Measurements from ENCODE around the gene ALDH3B1. TPM values are rescaled to one million over a fixed set of nuclear protein-coding genes. Genes with fewer than 3 reads are reported as not detected.
"Not testable (repeated sequence)": the region's sequence is repeated elsewhere in the genome, so short reads cannot be mapped to it uniquely, and the experiment has no call there.

The ALDH3B1 gene
- polyA plus RNA-seq, 1 experiment, result 24.0 TPM

DNA sequence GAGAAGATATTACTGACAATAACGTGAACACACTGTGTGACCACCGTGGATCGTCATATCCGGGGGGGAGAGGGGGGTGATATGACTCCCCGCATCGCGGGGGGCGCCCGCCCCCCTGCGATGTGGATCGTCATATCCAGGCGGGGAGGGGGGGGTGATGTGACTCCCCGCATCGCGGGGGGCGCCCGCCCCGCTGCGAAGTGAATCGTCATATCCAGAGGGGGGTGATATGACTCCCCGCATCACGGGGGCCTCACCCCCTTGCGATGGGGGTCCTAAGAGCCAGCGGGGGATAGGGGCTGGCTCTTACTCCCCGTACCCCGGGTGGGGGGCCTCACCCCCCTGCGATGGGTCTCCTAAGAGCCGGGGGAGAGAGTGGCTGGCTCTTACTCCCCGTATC is 26.2 kb upstream of the ALDH3B1 start:
- CTCF ChIA-PET, result no interaction called here
- H3K4me3 ChIP-seq (ENCODE audit: low read depth, low read length), result no peak overlapping the region

DNA sequence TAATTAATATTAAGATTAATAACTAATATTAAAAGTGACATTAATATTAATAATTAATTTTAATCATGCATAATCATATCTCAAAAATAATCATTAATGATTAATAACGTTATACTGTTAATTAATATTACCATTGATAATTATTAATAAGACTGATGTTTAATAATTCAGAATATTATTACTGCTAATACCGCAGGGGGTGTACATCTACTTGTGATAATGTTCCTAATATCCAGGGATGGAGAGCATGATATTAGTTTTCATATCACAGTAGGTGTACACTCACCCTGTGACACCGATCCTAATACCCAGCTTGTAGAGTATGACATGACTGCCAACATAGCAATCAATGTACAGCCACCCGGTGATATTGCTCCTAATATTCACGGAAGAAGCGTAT is 24.8 kb upstream of the ALDH3B1 start:
- DNase-seq (ENCODE audit: low read depth, low spot score); POLR2A ChIA-PET; H3K27ac ChIP-seq (ENCODE audit: low read depth, low read length); H3K27me3 ChIP-seq (ENCODE audit: control insufficient read depth, insufficient read depth, low read length); CTCF ChIA-PET; H3K4me3 ChIP-seq (ENCODE audit: low read depth, low read length); H3K9me3 ChIP-seq (ENCODE audit: control insufficient read depth, insufficient read depth, low read length): not testable (repeated sequence)

More for the DNA sequence above, 26.2 kb upstream of the ALDH3B1 start:
- no peaks in the 10 kb centered on the region for H3K9me3 ChIP-seq (ENCODE audit: control insufficient read depth, insufficient read depth, low read length)
- H3K27me3 ChIP-seq (ENCODE audit: control insufficient read depth, insufficient read depth, low read length), result no peaks in the 10 kb centered on the region
- TF ChIP-seq, protein P1, sequence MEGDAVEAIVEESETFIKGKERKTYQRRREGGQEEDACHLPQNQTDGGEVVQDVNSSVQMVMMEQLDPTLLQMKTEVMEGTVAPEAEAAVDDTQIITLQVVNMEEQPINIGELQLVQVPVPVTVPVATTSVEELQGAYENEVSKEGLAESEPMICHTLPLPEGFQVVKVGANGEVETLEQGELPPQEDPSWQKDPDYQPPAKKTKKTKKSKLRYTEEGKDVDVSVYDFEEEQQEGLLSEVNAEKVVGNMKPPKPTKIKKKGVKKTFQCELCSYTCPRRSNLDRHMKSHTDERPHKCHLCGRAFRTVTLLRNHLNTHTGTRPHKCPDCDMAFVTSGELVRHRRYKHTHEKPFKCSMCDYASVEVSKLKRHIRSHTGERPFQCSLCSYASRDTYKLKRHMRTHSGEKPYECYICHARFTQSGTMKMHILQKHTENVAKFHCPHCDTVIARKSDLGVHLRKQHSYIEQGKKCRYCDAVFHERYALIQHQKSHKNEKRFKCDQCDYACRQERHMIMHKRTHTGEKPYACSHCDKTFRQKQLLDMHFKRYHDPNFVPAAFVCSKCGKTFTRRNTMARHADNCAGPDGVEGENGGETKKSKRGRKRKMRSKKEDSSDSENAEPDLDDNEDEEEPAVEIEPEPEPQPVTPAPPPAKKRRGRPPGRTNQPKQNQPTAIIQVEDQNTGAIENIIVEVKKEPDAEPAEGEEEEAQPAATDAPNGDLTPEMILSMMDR (IDR thresholded peaks at IDR 0.05; ENCODE audit: low read depth, low read length), result no peak
- no peak for DNase-seq (ENCODE audit: low read depth, low spot score)
- H3K27ac ChIP-seq (ENCODE audit: low read depth, low read length), result no peak overlapping the region
- POLR2A ChIA-PET, result no interaction called here

DNA sequence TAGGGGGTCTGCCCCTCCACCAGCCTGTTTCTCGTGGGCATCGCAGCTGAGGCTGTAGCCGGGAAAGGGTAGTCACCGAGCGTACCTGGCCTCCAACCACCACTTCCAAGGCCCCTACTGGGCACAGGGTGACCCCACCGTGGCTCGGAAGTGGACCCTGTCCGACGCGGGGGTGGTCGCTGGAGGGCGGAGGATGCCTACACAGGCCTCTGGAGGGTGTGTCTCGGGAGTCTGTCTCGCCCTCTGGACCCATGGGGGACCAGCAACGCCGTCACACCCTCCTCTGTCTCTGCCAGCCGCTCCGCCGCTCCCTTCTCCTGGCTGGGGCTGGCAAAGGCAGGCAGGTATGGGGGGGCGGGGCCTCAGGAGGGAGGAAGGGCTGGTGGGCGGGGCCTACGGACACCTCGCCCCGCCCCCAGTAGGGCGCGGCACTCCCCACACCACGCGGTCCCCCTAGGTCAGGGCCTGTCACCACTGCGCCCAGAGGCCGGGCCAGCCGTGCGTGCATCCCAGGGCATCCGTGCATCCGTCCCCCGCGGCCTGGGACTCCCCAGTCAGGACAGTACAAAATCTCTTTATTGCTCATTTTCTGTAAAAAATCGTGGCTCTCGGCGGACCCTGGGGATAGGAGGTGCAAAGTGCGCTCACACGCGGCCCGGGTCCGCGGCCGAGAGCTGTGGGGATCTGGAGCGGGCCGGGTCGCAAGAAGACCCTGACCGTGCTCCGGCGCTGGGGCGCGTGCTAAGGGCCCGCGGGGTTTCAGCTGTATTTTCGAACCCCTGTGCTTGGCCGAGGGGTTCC is 19.4 kb upstream of the ALDH3B1 start:
- POLR2A ChIA-PET; H3K4me3 ChIP-seq (ENCODE audit: low read depth, low read length); H3K9me3 ChIP-seq (ENCODE audit: control insufficient read depth, insufficient read depth, low read length); H3K27me3 ChIP-seq (ENCODE audit: control insufficient read depth, insufficient read depth, low read length); H3K27ac ChIP-seq (ENCODE audit: low read depth, low read length); DNase-seq (ENCODE audit: low read depth, low spot score); CTCF ChIA-PET: not testable (repeated sequence)

DNA sequence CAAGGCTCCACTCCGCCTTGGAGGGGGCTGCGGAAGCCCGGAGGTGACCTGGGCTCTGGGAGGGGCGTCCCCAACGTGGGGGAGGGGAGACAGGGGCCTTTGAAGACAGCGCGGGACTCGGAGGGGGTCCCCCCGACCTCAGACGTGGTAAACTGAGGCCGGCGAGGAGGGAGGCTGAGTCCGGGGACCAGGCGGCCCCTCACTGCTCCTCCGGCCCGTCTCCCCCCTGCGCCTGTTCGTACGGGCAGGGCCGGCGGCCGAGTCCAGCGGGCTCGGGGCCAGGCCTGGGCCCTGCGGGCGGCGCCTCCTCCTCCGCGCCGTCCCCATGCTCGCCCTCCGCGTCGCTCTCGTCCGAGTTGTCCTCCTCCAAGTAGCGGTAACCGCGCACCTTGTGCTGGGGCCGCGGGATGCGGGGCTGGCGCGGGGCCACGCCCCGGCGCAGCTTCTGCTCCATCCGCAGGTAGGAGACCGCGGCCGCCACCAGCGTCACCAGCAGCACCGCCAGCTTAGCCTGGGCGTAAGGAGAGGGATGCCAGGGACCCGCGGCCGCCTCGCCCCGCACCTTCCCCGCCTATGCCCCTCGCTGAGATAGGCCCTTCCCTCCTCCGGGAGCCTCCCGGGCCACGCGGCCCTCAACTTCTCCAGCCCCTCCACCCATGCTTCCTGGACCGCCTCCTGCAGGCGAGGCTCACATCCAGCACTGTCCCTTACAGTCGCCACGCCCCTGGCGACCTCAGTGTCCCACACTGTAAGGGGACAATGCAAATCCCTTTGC is 18.6 kb upstream of the ALDH3B1 start:
- H3K9me3 ChIP-seq (ENCODE audit: control insufficient read depth, insufficient read depth, low read length); POLR2A ChIA-PET; H3K4me3 ChIP-seq (ENCODE audit: low read depth, low read length); H3K27me3 ChIP-seq (ENCODE audit: control insufficient read depth, insufficient read depth, low read length); H3K27ac ChIP-seq (ENCODE audit: low read depth, low read length); DNase-seq (ENCODE audit: low read depth, low spot score); CTCF ChIA-PET: not testable (repeated sequence)

DNA sequence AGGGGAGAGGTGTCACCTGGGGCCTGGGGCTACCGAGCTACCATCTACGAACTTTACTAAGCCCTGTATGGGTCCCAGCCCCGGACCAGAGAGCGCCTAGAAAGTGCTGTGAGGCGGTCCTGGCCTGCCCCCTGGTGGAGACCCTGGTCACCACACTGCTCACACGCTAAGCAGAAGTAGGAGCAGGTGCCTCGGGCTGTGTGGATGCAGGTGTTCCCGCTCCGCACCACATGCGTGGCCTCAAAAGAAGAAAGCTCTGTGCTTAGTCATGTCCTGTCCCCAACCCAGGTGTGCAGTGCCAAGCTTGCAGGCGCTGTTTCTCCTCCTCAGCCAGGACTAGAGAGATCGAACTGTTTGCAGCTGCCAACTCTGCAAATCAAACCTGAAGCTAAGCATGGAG is 16.3 kb upstream of the ALDH3B1 start:
- H3K27ac ChIP-seq (ENCODE audit: low read depth, low read length); H3K27me3 ChIP-seq (ENCODE audit: control insufficient read depth, insufficient read depth, low read length); H3K4me3 ChIP-seq (ENCODE audit: low read depth, low read length); H3K9me3 ChIP-seq (ENCODE audit: control insufficient read depth, insufficient read depth, low read length); POLR2A ChIA-PET; DNase-seq (ENCODE audit: low read depth, low spot score): not testable (repeated sequence)
- TF ChIP-seq, protein P1 (IDR thresholded peaks at IDR 0.05; ENCODE audit: low read depth, low read length), result peak; percentile 45
- CTCF ChIA-PET, result interaction anchor here (0.6 to 1.4 kb wide), 8 partner anchors 9 to 290 kb away, joined by 3 to 11 read pairs (median 4); no protein-coding TSS in a partner anchor

DNA sequence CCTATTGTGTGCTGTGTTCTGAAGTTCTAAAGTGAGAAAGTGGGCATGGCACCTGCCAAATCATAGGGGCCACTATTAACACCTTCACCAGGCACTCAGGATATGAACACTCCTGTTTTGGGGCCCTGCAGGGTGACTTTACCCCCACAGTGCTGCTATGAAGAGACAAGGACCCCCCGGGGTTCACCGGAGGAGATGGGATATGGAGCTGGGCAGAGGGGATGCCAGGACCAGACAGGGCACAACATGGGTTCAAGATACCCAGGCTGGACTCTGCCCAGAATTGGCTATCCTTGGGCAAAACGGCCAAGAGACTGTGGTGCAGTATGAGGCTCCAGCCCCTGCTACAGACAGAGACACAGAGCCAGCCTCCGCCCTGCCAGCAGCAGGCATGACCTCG is 15.7 kb upstream of the ALDH3B1 start:
- CTCF ChIA-PET, result interaction anchor here (0.6 to 1.4 kb wide), 7 partner anchors 8 to 289 kb away, joined by 3 to 11 read pairs (median 4); no protein-coding TSS in a partner anchor
- DNase-seq (ENCODE audit: low read depth, low spot score); POLR2A ChIA-PET; H3K27ac ChIP-seq (ENCODE audit: low read depth, low read length); H3K27me3 ChIP-seq (ENCODE audit: control insufficient read depth, insufficient read depth, low read length); H3K9me3 ChIP-seq (ENCODE audit: control insufficient read depth, insufficient read depth, low read length); H3K4me3 ChIP-seq (ENCODE audit: low read depth, low read length): not testable (repeated sequence)

DNA sequence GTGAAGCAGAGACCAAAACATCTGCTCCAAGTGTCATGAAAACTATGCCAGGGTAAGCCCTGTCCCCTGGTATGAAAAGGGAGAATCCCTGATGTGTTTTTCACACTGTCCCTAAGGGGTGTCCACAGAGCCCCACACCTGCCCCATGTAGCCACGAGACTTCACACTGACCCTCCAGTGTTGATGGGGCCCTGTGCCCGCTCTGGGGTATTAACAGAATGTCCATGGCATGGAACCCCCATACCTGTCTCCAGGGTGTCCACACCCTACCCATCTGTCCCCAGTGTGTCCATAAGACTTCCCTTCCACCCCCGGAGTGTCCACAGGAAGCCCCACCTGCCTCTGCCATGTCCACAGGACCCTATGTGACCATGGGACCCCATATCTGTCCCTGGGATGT is 15.0 kb upstream of the ALDH3B1 start:
- H3K4me3 ChIP-seq (ENCODE audit: low read depth, low read length); H3K27ac ChIP-seq (ENCODE audit: low read depth, low read length); POLR2A ChIA-PET; H3K27me3 ChIP-seq (ENCODE audit: control insufficient read depth, insufficient read depth, low read length); CTCF ChIA-PET; DNase-seq (ENCODE audit: low read depth, low spot score); H3K9me3 ChIP-seq (ENCODE audit: control insufficient read depth, insufficient read depth, low read length): not testable (repeated sequence)

DNA sequence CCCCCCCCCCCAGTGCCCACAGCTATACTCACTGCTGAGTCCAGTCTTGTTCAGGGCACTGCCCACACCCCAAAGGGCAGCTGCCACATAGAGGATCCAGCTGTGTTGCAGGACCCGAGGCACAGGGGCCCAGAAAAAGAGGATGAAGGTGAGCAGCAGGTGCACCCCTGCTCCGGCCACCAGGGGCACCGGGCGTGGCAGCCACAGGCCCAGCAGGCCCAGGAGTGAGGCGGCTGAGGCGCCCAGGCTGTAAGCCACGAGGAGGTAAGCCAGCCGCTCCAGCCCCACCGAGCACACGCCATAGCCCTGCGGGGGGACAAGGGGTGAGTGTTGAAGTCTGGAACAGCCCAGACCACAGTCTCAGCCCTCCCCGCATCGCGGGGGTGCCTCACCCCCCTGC is 14.5 kb upstream of the ALDH3B1 start:
- H3K4me3 ChIP-seq (ENCODE audit: low read depth, low read length); DNase-seq (ENCODE audit: low read depth, low spot score); H3K27ac ChIP-seq (ENCODE audit: low read depth, low read length); CTCF ChIA-PET; H3K9me3 ChIP-seq (ENCODE audit: control insufficient read depth, insufficient read depth, low read length); H3K27me3 ChIP-seq (ENCODE audit: control insufficient read depth, insufficient read depth, low read length); POLR2A ChIA-PET: not testable (repeated sequence)
